ENCODE results near the gene IFT81. TPM values are rescaled to one million over a fixed set of nuclear protein-coding genes. Genes with fewer than 3 reads are reported as not detected.

Gene IFT81
- total RNA-seq, 1 experiment from 2014 or later = 10.5 TPM

GRCh38 chr12:110088936-110089335 is 35.2 kb upstream of the IFT81 start:
- ChIA-PET POLR2A (no interaction called here), CTCF (no interaction called here)
- no peaks in the 10 kb centered on the region for H3K9me3 Mint-ChIP-seq
- no peak overlapping the region for H3K27ac Mint-ChIP-seq
- DNase-seq (ENCODE audit: low spot score) (no peak), ATAC-seq (no peak)
- H3K27me3 Mint-ChIP-seq (ENCODE audit: low read depth) = peaks cover 15% of the 10 kb centered on the region
- H3K4me1 Mint-ChIP-seq = no peaks in the 10 kb centered on the region
- H3K4me3 Mint-ChIP-seq = no peak overlapping the region
- H3K36me3 Mint-ChIP-seq = no peaks in the 10 kb centered on the region
- TF ChIP-seq RORB (CRISPR knock-in tag; IDR thresholded peaks at IDR 0.05) (no peak), NR2C2 (CRISPR knock-in tag; IDR thresholded peaks at IDR 0.05) (no peak), ZBTB43 (CRISPR knock-in tag; IDR thresholded peaks at IDR 0.05) (no peak), TEAD4 (CRISPR knock-in tag; IDR thresholded peaks at IDR 0.05) (no peak), ZSCAN18 (CRISPR knock-in tag; IDR thresholded peaks at IDR 0.05) (no peak), E2F4 (CRISPR knock-in tag; IDR thresholded peaks at IDR 0.05; ENCODE audit: borderline replicate concordance, low read depth) (no peak)

DNA sequence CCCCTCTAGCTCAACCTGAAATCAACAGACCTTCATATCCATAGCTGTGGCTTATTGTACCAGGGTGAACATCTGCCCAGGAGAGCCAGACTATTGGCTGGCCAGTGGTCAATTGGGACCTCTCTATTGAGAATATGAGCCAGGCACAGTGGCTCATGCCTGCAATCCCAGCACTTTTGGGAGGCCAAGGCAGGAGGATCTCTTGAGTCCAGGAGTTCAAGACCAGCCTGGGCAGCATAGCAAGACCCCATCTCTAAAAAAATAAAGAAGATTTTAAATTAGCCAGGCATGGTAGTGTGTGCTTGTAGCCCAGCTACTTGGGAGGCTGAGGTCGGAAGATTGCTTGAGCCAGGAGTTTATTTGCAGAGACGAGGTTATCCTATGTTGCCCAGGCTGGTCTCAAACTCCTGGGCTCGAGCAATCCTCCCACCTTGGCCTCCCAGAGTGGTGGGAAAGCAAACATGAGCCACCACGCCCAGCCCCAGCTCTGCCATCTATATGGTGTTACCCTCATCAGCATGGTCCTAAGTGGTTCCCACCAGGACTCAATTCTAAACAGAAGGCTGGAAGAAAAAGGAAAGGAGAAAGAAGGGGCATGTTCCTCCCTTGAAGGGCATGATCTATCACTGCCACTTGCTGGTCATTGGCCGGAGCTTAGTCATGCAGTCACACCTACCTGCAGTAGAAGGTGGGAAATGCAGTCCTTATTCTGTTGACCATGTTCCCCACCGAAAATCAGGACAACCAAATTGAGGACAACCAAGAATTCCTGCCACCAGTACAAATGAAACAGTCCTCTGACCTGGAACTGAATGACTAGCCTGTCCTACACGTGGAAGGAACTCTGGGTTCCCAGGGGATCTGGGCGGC is 33.7 kb upstream of the IFT81 start:
- CTCF ChIA-PET = interaction anchor here (0.5 kb wide), 1 partner anchor 928 kb away, joined by 3 read pairs; no protein-coding TSS in a partner anchor
- H3K27ac Mint-ChIP-seq = no peak overlapping the region
- H3K4me3 Mint-ChIP-seq = no peak overlapping the region
- peaks cover 17% of the 10 kb centered on the region for H3K27me3 Mint-ChIP-seq (ENCODE audit: low read depth)
- H3K36me3 Mint-ChIP-seq = no peaks in the 10 kb centered on the region
- TF ChIP-seq ZNF532 (CRISPR knock-in tag; IDR thresholded peaks at IDR 0.05; ENCODE audit: borderline replicate concordance) = no peak
- TF ChIP-seq JAZF1 (CRISPR knock-in tag; IDR thresholded peaks at IDR 0.05) = no peak
- TF ChIP-seq ZSCAN18 (CRISPR knock-in tag; IDR thresholded peaks at IDR 0.05) = no peak
- TF ChIP-seq ZNF396 (CRISPR knock-in tag; IDR thresholded peaks at IDR 0.05; ENCODE audit: borderline replicate concordance) = no peak
- no peaks in the 10 kb centered on the region for H3K4me1 Mint-ChIP-seq
- POLR2A ChIA-PET = no interaction called here
- no peak for DNase-seq (ENCODE audit: low spot score)
- no peaks in the 10 kb centered on the region for H3K9me3 Mint-ChIP-seq
- no peak for ATAC-seq

DNA sequence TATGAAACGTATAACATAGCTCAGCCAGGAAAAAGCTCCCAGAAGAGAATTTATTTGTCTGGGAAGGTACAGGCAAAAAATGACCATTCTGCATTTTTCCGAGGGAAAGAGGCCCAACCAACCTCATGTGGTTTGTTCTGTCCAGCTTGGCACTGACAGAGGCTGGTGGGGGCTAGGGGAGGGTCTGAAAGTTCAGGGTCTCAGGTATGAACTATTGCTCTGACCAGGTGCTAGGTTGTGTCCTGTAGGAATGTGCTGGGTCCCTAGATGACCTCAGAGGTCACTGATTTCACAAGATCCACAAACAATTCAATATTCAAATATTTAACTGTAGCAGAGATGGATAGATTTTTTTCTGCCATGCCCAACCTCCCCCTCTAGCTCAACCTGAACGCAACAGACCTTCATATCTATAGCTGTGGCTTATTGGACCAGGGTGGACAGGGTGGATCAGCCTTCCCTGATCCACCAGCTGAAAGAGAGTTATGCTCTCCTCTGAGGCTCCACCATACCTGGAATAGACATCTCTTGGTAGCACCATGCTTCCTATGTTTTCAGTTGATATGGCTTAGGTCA is 32.9 kb upstream of the IFT81 start:
- H3K36me3 Mint-ChIP-seq = no peaks in the 10 kb centered on the region
- no peak for DNase-seq (ENCODE audit: low spot score)
- POLR2A ChIA-PET = no interaction called here
- no peak overlapping the region for H3K27ac Mint-ChIP-seq
- H3K4me1 Mint-ChIP-seq = no peaks in the 10 kb centered on the region
- CTCF ChIA-PET = interaction anchor here (0.5 kb wide), 1 partner anchor 927 kb away, joined by 3 read pairs; no protein-coding TSS in a partner anchor
- H3K4me3 Mint-ChIP-seq = no peak overlapping the region
- no peak for ATAC-seq
- H3K9me3 Mint-ChIP-seq = no peaks in the 10 kb centered on the region
- peaks cover 14% of the 10 kb centered on the region for H3K27me3 Mint-ChIP-seq (ENCODE audit: low read depth)
- TF ChIP-seq CREM (CRISPR knock-in tag; IDR thresholded peaks at IDR 0.05) (no peak), ZBTB43 (CRISPR knock-in tag; IDR thresholded peaks at IDR 0.05) (no peak), FOXJ3 (CRISPR knock-in tag; IDR thresholded peaks at IDR 0.05; ENCODE audit: borderline replicate concordance) (no peak), PREB (CRISPR knock-in tag; IDR thresholded peaks at IDR 0.05; ENCODE audit: borderline replicate concordance) (no peak), SOX15 (CRISPR knock-in tag; IDR thresholded peaks at IDR 0.05) (no peak), PRRX2 (CRISPR knock-in tag; IDR thresholded peaks at IDR 0.05) (no peak)
- TF ChIP-seq, protein P1, sequence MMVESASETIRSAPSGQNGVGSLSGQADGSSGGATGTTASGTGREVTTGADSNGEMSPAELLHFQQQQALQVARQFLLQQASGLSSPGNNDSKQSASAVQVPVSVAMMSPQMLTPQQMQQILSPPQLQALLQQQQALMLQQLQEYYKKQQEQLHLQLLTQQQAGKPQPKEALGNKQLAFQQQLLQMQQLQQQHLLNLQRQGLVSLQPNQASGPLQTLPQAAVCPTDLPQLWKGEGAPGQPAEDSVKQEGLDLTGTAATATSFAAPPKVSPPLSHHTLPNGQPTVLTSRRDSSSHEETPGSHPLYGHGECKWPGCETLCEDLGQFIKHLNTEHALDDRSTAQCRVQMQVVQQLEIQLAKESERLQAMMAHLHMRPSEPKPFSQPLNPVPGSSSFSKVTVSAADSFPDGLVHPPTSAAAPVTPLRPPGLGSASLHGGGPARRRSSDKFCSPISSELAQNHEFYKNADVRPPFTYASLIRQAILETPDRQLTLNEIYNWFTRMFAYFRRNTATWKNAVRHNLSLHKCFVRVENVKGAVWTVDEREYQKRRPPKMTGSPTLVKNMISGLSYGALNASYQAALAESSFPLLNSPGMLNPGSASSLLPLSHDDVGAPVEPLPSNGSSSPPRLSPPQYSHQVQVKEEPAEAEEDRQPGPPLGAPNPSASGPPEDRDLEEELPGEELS (CRISPR knock-in tag; IDR thresholded peaks at IDR 0.05) = no peak
